HEK293T (cell line): Measurements from ENCODE around the gene HSD11B1L.

Experiments used
- FOXA1 ChIP-seq: fragments of 450-650 bp; IDR thresholded peaks from 2 replicates; pipeline ENCODE4 v1.6.1; 2016; ENCODE audit warnings: mild to moderate bottlenecking
- FOXK2 ChIP-seq: fragments of 450-650 bp; IDR thresholded peaks from 2 replicates; pipeline ENCODE4 v1.6.1; 2016; ENCODE audit warnings: mild to moderate bottlenecking
- FOXM1 ChIP-seq: fragments of 450-650 bp; IDR thresholded peaks from 2 replicates; pipeline ENCODE4 v1.6.1; 2017; ENCODE audit warnings: mild to moderate bottlenecking, borderline replicate concordance
- NFRKB ChIP-seq: fragments of 450-650 bp; IDR thresholded peaks from 2 replicates; pipeline ENCODE4 v1.6.1; 2016; ENCODE audit warnings: mild to moderate bottlenecking, moderate library complexity
- SP1 ChIP-seq: fragments of 450-650 bp; IDR thresholded peaks from 2 replicates; pipeline ENCODE4 v1.6.1; 2017
- ZNF384 ChIP-seq: fragments of 450-650 bp; IDR thresholded peaks from 2 replicates; pipeline ENCODE4 v1.6.1; 2016

GRCh38 chr19:5713228-5713627, 32.4 kb downstream of the HSD11B1L start:
- TF ChIP-seq FOXM1 (no peak), SP1 (no peak), FOXA1 (no peak), NFRKB (no peak), ZNF384 (no peak), FOXK2 (no peak)
